Measurements from ENCODE around the gene GTF3C2. TPM values are rescaled to one million over a fixed set of nuclear protein-coding genes. Genes with fewer than 3 reads are reported as not detected.

The GTF3C2 gene
- total and polyA plus RNA-seq, 2 of the 13 experiments (the other 11 are each of a cell fraction or from before 2014, with no cell fraction given) = 77.5 to 130 TPM

DNA sequence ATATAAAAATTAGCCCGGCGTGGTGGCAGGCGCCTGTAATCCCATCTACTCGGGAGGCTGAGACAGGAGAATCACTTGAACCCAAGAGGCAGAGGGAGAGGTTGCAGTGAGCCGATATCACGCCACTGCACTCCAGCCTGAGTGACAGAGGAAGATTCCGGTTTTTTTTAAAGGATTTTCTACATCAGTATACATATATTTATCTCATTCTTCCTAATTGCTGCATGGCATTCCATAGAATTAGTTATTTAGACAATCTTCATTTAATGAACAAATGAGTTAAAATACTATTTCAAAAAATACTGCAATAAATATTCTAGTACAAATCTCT, 2.0 kb downstream of the GTF3C2 start (continued):
- peak; percentile 62; the same call in 1 of the 2 replicates for TF ChIP-seq ARID2 (CRISPR knock-in tag; IDR thresholded peaks at IDR 0.05; ENCODE audit: borderline replicate concordance)
- TF ChIP-seq ZNF550 (CRISPR knock-in tag; IDR thresholded peaks at IDR 0.05; ENCODE audit: borderline replicate concordance) = no peak
- no peak for TF ChIP-seq EHMT2 (IDR thresholded peaks at IDR 0.05; ENCODE audit: borderline replicate concordance, low read depth, low read length)
- TF ChIP-seq ZNF350 (CRISPR knock-in tag; IDR thresholded peaks at IDR 0.05; ENCODE audit: borderline replicate concordance, low read depth) = no peak

GRCh38 chr2:27353762-27354596, 2.6 kb downstream of the GTF3C2 start:
- peaks cover 56% of the 10 kb centered on the region for H3K4me1 ChIP-seq (ENCODE audit: insufficient read depth, low read length)
- no peaks in the 10 kb centered on the region for H4K20me1 ChIP-seq (ENCODE audit: insufficient read depth, low read length)
- in situ Hi-C loops (cut with HindIII; ENCODE audit: extremely low pct_ligation_motif_present, low pct_unique_long_range_greater_than_20kb) = no loop called here
- H3K27ac ChIP-seq (ENCODE audit: extremely low read length, insufficient read depth, low read length) = peak overlapping the region; percentile 96
- DNase-seq (ENCODE audit: low spot score) = peak; percentile 88
- BruUV-seq (replicated peaks) = no TSS peak
- H3K27me3 ChIP-seq (ENCODE audit: control insufficient read depth in 1 of 2, insufficient read depth in 2 of 2, low read length in 2 of 2) = no peaks in the 10 kb centered on the region; a peak in 1 of 5 replicates
- peak overlapping the region; percentile 99 for H3K9ac ChIP-seq (ENCODE audit: insufficient read depth, low read depth, low read length)
- H2AFZ ChIP-seq (ENCODE audit: low read length) = no peak overlapping the region
- H3K36me3 ChIP-seq (replicated peaks in 1 of 2; ENCODE audit: control insufficient read depth in 1 of 2, insufficient read depth in 2 of 2, low read length in 2 of 2) = peaks cover 1 to 5% of the 10 kb centered on the region in 2 experiments; a peak in 2 of 5 replicates
- H3K4me3 ChIP-seq (replicated peaks in 1 of 3; ENCODE audit: insufficient read depth in 1 of 3, low read depth in 2 of 3, low read length in 3 of 3) = peak overlapping the region in 2 of 3 experiments; percentile 75 to 91; a peak in 4 of 6 replicates
- H3K79me2 ChIP-seq (ENCODE audit: insufficient read depth, low read length) = peaks cover 87% of the 10 kb centered on the region
- 9% methylated on average over 7 of the region's 7 CpGs for WGBS (ENCODE audit: low lambda C conversion rate)
- H3K9me3 ChIP-seq (ENCODE audit: low read length) = no peaks in the 10 kb centered on the region
- H3K4me2 ChIP-seq (ENCODE audit: low read depth, low read length) = peak overlapping the region; percentile 90
- CTCF ChIA-PET (ENCODE audit: low intra/inter-chr PET ratio, low total read pairs) = no interaction called here
- peak; percentile 36 for ATAC-seq
- POLR2A ChIA-PET = interaction anchor here (0.6 to 4.1 kb wide), 23 partner anchors 10 to 1039 kb away, joined by 3 to 73 read pairs (median 4); partner anchors contain the start of genes ATRAID, CCDC121, EIF2B4 and FNDC4
- peak; percentile 84 for FAIRE-seq
- intact Hi-C loops (cut with micrococcal nuclease; ENCODE audit: unreplicated experiment) = no loop called here
- TF ChIP-seq ZNF567 (CRISPR knock-in tag; IDR thresholded peaks at IDR 0.05; ENCODE audit: borderline replicate concordance) (0 out of 2 replicates have a peak, but pooled peaks have one; percentile 19), NR2F2 (IDR thresholded peaks at IDR 0.05; ENCODE audit: borderline replicate concordance, low read depth) (0 out of 2 replicates have a peak, but pooled peaks have one; percentile 20), ZNF777 (CRISPR knock-in tag; IDR thresholded peaks at IDR 0.05) (no peak), IRF2 (CRISPR knock-in tag; IDR thresholded peaks at IDR 0.05) (no peak), CCAR2 (optimal IDR thresholded peaks at IDR 0.05; ENCODE audit: low read depth, low read length) (no peak), REXO4 (CRISPR knock-in tag; IDR thresholded peaks at IDR 0.05; ENCODE audit: borderline replicate concordance) (no peak), SAP130 (CRISPR knock-in tag; IDR thresholded peaks at IDR 0.05; ENCODE audit: low read depth) (peak; percentile 73), ZSCAN29 (CRISPR knock-in tag; conservative IDR thresholded peaks at IDR 0.05) (0 out of 2 replicates have a peak, but pooled peaks have one; percentile 74), MAZ (IDR thresholded peaks at IDR 0.05; ENCODE audit: borderline replicate concordance, low read depth, low read length) (no peak; the same call in 1 of the 2 replicates), MAZ (CRISPR knock-in tag; IDR thresholded peaks at IDR 0.05; ENCODE audit: low read depth) (no peak), ZNF788 (CRISPR knock-in tag; IDR thresholded peaks at IDR 0.05; ENCODE audit: borderline replicate concordance) (no peak), EP300 (IDR thresholded peaks at IDR 0.05; ENCODE audit: low read depth in 2 of 2, low read length in 2 of 2) (peak in 1 of 2 experiments; percentile 36; a peak in 1 of 4 replicates), EP300 (CRISPR knock-in tag; IDR thresholded peaks at IDR 0.05; ENCODE audit: borderline replicate concordance) (no peak), NFIC (IDR thresholded peaks at IDR 0.05; ENCODE audit: low read length) (peak; percentile 43; the same call in 1 of the 2 replicates)
- TF ChIP-seq, protein P1, sequence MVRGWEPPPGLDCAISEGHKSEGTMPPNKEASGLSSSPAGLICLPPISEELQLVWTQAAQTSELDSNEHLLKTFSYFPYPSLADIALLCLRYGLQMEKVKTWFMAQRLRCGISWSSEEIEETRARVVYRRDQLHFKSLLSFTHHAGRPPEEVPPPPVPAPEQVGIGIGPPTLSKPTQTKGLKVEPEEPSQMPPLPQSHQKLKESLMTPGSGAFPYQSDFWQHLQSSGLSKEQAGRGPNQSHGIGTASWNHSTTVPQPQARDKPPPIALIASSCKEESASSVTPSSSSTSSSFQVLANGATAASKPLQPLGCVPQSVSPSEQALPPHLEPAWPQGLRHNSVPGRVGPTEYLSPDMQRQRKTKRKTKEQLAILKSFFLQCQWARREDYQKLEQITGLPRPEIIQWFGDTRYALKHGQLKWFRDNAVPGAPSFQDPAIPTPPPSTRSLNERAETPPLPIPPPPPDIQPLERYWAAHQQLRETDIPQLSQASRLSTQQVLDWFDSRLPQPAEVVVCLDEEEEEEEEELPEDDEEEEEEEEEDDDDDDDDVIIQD (CRISPR knock-in tag; IDR thresholded peaks at IDR 0.05; ENCODE audit: low read depth) = peak; percentile 31; the same call in 1 of the 2 replicates
